Erythroblast (primary cell): ENCODE measurements around the gene ENOX1.

Experiments used
- GATA1 ChIP-seq: IDR thresholded peaks from 2 replicates; pipeline ENCODE4 v1.6.1; 2011; ENCODE audit warnings: low read depth, mild to moderate bottlenecking, control low read depth, low read length, moderate library complexity
- POLR2A ChIP-seq: IDR thresholded peaks from 2 replicates; pipeline ENCODE4 v1.6.1; 2011; ENCODE audit warnings: mild to moderate bottlenecking, low read length

DNA sequence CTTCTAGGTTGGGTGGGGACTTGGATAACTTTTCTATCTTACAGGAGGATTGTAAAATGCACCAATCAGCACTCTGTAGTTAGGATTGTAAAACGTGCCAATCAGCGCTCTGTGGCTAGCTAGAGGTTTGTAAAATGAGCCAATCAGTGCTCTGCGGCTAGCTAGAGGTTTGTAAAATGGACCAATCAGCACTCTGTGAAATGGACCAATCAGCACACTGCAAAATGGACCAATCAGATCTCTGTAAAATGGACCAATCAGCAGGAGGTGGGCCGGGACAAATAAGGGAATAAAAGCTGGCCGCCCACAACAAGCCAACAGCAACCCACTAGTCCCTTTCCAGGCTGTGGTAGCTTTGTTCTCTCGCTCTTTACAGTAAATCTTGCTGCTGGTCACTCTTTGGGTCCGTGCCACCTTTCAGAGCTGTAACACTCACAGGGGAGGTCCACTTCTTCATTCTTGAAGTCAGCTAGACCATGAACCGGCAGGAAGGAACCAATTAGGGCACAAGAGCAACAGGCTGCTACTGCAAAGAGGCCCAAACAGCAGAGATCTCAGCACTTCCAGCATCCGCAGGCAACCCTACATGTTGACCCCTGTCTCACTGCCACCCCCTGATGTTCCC is 606.6 kb downstream of the ENOX1 start:
- TF ChIP-seq POLR2A = no peak
- TF ChIP-seq GATA1 = no peak
